CD14-positive monocyte (primary cell): ENCODE measurements around the gene MEOX1. TPM values are rescaled to one million over a fixed set of nuclear protein-coding genes. Genes with fewer than 3 reads are reported as not detected.

Experiments used
- DNase-seq, 3 donors: peaks; one replicate each; pipeline ENCODE4 v3.0.0-alpha.2; 2011 to 2022
- H2AFZ ChIP-seq: 2 replicates; pipeline ENCODE4 v1.6.0; 2012; ENCODE audit warnings: mild to moderate bottlenecking, low read depth, low read length, inconsistent platforms; ENCODE audit not compliant: insufficient read depth, poor library complexity, severe bottlenecking
- H3K27ac ChIP-seq, 2 donors: 1 replicate in 1 of 2; 2 replicates in 1 of 2; pipeline ENCODE4 v1.5.1; 2012 to 2013; ENCODE audit warnings: low read length in 2 of 2, control low read depth in 1 of 2, inconsistent platforms in 1 of 2, low read depth in 1 of 2, mild to moderate bottlenecking in 1 of 2
- H3K27me3 ChIP-seq, 2 donors: one replicate each; pipeline versions ENCODE4 v1.6.0 to v1.6.1; 2011 to 2013; ENCODE audit warnings: low read length in 2 of 2; ENCODE audit not compliant: control insufficient read depth in 2 of 2, insufficient read depth in 2 of 2
- H3K36me3 ChIP-seq, 2 donors: replicated peaks in 1 of 2; 1 replicate in 1 of 2; 2 replicates in 1 of 2; pipeline versions ENCODE4 v1.5.1 to v1.6.1; 2012 to 2013; ENCODE audit warnings: low read length in 2 of 2, control low read depth in 1 of 2, inconsistent platforms in 1 of 2, mild to moderate bottlenecking in 1 of 2; ENCODE audit not compliant: insufficient read depth in 2 of 2, control insufficient read depth in 1 of 2
- H3K4me1 ChIP-seq, 2 donors: 1 replicate in 1 of 2; 2 replicates in 1 of 2; pipeline versions ENCODE4 v1.5.1 to v1.6.1; 2012 to 2013; ENCODE audit warnings: low read length in 2 of 2, control low read depth in 1 of 2, inconsistent platforms in 1 of 2, mild to moderate bottlenecking in 1 of 2, moderate library complexity in 1 of 2; ENCODE audit not compliant: insufficient read depth in 2 of 2, control insufficient read depth in 1 of 2
- H3K4me2 ChIP-seq: replicated peaks from 2 replicates; pipeline ENCODE3; 2012; ENCODE audit warnings: low read length, moderate library complexity, mild to moderate bottlenecking; ENCODE audit not compliant: poor library complexity, severe bottlenecking; ENCODE audit errors: extremely low read depth
- H3K4me3 ChIP-seq, 3 experiments: fragments of 200-600 bp in 1 of 3; sonication (generic) in 1 of 3; replicated peaks in 1 of 3; 1 replicate in 2 of 3; 2 replicates in 1 of 3; pipeline ENCODE4 v1.5.1; 2011 to 2013; ENCODE audit warnings: low read length in 3 of 3, mild to moderate bottlenecking in 3 of 3, control low read depth in 2 of 3, low read depth in 2 of 3, inconsistent platforms in 1 of 3, moderate library complexity in 1 of 3
- H3K79me2 ChIP-seq: 2 replicates; pipeline ENCODE4 v1.6.0; 2012; ENCODE audit warnings: mild to moderate bottlenecking, control low read depth, inconsistent platforms, low read length, moderate library complexity; ENCODE audit not compliant: insufficient read depth
- H3K9ac ChIP-seq: 2 replicates; pipeline ENCODE4 v1.6.0; 2017; ENCODE audit warnings: low read length, mild to moderate bottlenecking; ENCODE audit not compliant: insufficient read depth, poor library complexity, severe bottlenecking
- H3K9me3 ChIP-seq, 2 donors: replicated peaks in 1 of 2; 1 replicate in 1 of 2; 2 replicates in 1 of 2; pipeline versions ENCODE4 v1.5.1 to v1.6.1; 2012 to 2013; ENCODE audit warnings: low read length in 2 of 2, control low read depth in 1 of 2; ENCODE audit not compliant: control insufficient read depth in 1 of 2, insufficient read depth in 1 of 2
- H4K20me1 ChIP-seq: 2 replicates; pipeline ENCODE4 v1.6.0; 2012; ENCODE audit warnings: mild to moderate bottlenecking, low read length, control low read depth, moderate library complexity; ENCODE audit not compliant: insufficient read depth
- H3K27ac Mint-ChIP-seq, 7 donors: one replicate each; pipeline ENCODE4 v1.8.0; 2020; ENCODE audit warnings: mild to moderate bottlenecking in 7 of 7, mixed read lengths in 7 of 7, moderate library complexity in 6 of 7, inconsistent platforms in 2 of 7
- H3K27me3 Mint-ChIP-seq, 3 donors: one replicate each; pipeline ENCODE4 v1.8.0; 2021 to 2022; ENCODE audit warnings: low read depth in 3 of 3, mild to moderate bottlenecking in 3 of 3, mixed read lengths in 3 of 3, moderate library complexity in 3 of 3, inconsistent platforms in 1 of 3
- H3K36me3 Mint-ChIP-seq, 2 donors: one replicate each; pipeline ENCODE4 v1.8.0; 2020; ENCODE audit warnings: mixed read lengths in 2 of 2, inconsistent platforms in 1 of 2, mild to moderate bottlenecking in 1 of 2
- H3K4me1 Mint-ChIP-seq: one replicate; pipeline ENCODE4 v1.8.0; 2020; ENCODE audit warnings: mild to moderate bottlenecking, mixed read lengths
- H3K4me3 Mint-ChIP-seq, 2 donors: one replicate each; pipeline ENCODE4 v1.8.0; 2020; ENCODE audit warnings: mild to moderate bottlenecking in 2 of 2, mixed read lengths in 2 of 2, moderate library complexity in 1 of 2
- H3K9me3 Mint-ChIP-seq, 7 donors: one replicate each; pipeline ENCODE4 v1.8.0; 2020 to 2022; ENCODE audit warnings: mixed read lengths in 7 of 7, mild to moderate bottlenecking in 6 of 7, moderate library complexity in 6 of 7, inconsistent platforms in 2 of 7
- WGBS: methylation state at CpG from one replicate; pipeline ENCODE4 v1.1.5; 2013; ENCODE audit warnings: missing lambda C conversion rate; ENCODE audit not compliant: insufficient coverage; 5-methylcytosine and 5-hydroxymethylcytosine counted together
- intact Hi-C, 2 donors: fragments of 100-400 bp; cut with micrococcal nuclease; formaldehyde crosslinking; loops; one replicate each; pipeline versions ENCODE4 v1.15.0 to v1.15.1; 2023
- polyA plus RNA-seq, 3 donors: library from polyadenylated mRNA; depleted of rRNA in 1 of 3; unstranded in 2 of 3; stranded (reverse) in 1 of 3; fragments of 300-500 nt in 2 of 3; fragments of >200 nt in 1 of 3; fragmentation: Illumina TruSeq in 2 of 3; gene quantifications; 1 replicate in 2 of 3; 2 replicates in 1 of 3; pipeline ENCODE4 v1.2.3, GENCODE V29; 2012 to 2021
- TF ChIP-seq, protein P1 (sequence below): fragments of 200-600 bp; IDR thresholded peaks from one replicate; pipeline ENCODE4 v1.8.0; 2022; ENCODE audit warnings: antibody characterized with exemption, mild to moderate bottlenecking

MEOX1 gene
- polyA plus RNA-seq, 3 donors = 0.06 TPM; not detected in 2

DNA sequence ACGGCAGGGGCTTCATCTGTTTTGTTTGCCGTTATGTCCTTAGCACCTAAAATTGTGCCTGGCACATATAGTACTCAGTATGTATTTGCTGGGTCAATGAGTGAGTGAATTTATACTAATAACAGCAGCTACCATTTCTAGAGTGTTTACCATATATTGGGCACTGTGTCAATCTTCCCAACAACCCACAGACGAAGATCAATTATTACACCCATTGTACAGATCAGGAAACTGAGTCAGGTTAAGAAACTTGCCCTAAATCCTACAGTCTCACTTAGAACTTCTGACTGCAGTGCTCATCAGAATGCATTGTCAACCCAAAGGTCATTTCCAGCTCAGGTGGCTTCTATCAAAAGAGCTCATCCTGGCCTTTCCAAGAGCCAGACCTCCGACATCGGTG is 44.5 kb upstream of the MEOX1 start:
- Mint-ChIP-seq H3K27me3 (peaks cover 10 to 32% (median 23%) of the 10 kb centered on the region in 3 donors), H3K9me3 (peaks cover 6 to 9% (median 8%) of the 10 kb centered on the region in 7 donors), H3K4me1 (peaks cover 10% of the 10 kb centered on the region), H3K4me3 (no peak overlapping the region), H3K36me3 (peaks cover 0 to 2% of the 10 kb centered on the region in 2 donors), H3K27ac (no peak overlapping the region)
- Histone ChIP-seq H3K4me3 (no peak overlapping the region), H3K9ac (no peak overlapping the region), H3K9me3 (peaks cover 4 to 6% of the 10 kb centered on the region in 2 donors), H2AFZ (no peak overlapping the region), H3K79me2 (no peaks in the 10 kb centered on the region), H3K4me1 (peaks cover 3 to 4% of the 10 kb centered on the region in 2 donors), H4K20me1 (no peaks in the 10 kb centered on the region), H3K4me2 (no peak overlapping the region), H3K27me3 (peaks cover 2 to 8% of the 10 kb centered on the region in 2 donors), H3K36me3 (no peaks in the 10 kb centered on the region), H3K27ac (no peak overlapping the region)
- intact Hi-C loops = no loop called here
- DNase-seq = no peak
- TF ChIP-seq, protein P1, sequence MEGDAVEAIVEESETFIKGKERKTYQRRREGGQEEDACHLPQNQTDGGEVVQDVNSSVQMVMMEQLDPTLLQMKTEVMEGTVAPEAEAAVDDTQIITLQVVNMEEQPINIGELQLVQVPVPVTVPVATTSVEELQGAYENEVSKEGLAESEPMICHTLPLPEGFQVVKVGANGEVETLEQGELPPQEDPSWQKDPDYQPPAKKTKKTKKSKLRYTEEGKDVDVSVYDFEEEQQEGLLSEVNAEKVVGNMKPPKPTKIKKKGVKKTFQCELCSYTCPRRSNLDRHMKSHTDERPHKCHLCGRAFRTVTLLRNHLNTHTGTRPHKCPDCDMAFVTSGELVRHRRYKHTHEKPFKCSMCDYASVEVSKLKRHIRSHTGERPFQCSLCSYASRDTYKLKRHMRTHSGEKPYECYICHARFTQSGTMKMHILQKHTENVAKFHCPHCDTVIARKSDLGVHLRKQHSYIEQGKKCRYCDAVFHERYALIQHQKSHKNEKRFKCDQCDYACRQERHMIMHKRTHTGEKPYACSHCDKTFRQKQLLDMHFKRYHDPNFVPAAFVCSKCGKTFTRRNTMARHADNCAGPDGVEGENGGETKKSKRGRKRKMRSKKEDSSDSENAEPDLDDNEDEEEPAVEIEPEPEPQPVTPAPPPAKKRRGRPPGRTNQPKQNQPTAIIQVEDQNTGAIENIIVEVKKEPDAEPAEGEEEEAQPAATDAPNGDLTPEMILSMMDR = no peak
- WGBS = 78% methylated on average over 1 of the region's 5 CpGs

DNA sequence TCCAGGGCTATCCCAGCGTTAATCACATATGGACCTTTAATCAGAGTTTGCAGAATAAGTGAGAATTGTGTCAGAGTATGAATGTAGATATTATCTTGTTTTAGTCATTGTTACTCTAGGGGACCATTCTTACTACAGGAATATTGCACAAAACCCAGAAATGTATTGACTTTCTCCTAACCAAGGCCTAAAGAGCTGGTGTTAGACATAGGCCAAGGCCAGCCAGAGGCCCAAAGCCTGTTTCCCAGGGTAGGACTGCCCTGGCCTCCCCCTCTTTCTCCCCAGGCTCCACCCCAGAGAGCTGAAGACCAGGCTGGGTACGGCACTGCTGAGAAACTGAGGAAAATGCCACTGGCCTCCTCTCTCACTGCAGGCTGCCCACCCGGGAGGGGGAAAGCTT is 41.9 kb upstream of the MEOX1 start:
- Mint-ChIP-seq H3K4me3 (no peak overlapping the region), H3K4me1 (peaks cover 12% of the 10 kb centered on the region), H3K27me3 (peaks cover 28 to 53% (median 37%) of the 10 kb centered on the region in 3 donors), H3K9me3 (peaks cover 7 to 14% (median 13%) of the 10 kb centered on the region in 7 donors), H3K36me3 (peaks cover 0 to 2% of the 10 kb centered on the region in 2 donors), H3K27ac (no peak overlapping the region)
- no peak for DNase-seq
- Histone ChIP-seq H3K27me3 (peaks cover 2 to 25% of the 10 kb centered on the region in 2 donors), H3K4me2 (no peak overlapping the region), H3K79me2 (no peaks in the 10 kb centered on the region), H3K27ac (no peak overlapping the region), H3K36me3 (no peaks in the 10 kb centered on the region), H2AFZ (no peak overlapping the region), H3K9ac (no peak overlapping the region), H4K20me1 (no peaks in the 10 kb centered on the region), H3K4me3 (no peak overlapping the region), H3K4me1 (peaks cover 5 to 6% of the 10 kb centered on the region in 2 donors), H3K9me3 (peaks cover 4 to 8% of the 10 kb centered on the region in 2 donors)
- intact Hi-C loops = no loop called here
- TF ChIP-seq, protein P1 = no peak
- WGBS = no CpG with 5 or more reads among the region's 3 CpGs
